Measurements from ENCODE around the gene PTGES3L. TPM values are rescaled to one million over a fixed set of nuclear protein-coding genes. Genes with fewer than 3 reads are reported as not detected.
A peak's percentile ranks its signal among the peaks of the same experiment; 100 is the strongest.

The PTGES3L gene
- total and polyA plus RNA-seq, 2 of the 13 experiments (the other 11 are each of a cell fraction or from before 2014, with no cell fraction given): 1.2 to 2.9 TPM

- TF ChIP-seq, protein P1, sequence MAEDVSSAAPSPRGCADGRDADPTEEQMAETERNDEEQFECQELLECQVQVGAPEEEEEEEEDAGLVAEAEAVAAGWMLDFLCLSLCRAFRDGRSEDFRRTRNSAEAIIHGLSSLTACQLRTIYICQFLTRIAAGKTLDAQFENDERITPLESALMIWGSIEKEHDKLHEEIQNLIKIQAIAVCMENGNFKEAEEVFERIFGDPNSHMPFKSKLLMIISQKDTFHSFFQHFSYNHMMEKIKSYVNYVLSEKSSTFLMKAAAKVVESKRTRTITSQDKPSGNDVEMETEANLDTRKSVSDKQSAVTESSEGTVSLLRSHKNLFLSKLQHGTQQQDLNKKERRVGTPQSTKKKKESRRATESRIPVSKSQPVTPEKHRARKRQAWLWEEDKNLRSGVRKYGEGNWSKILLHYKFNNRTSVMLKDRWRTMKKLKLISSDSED (CRISPR knock-in tag; IDR thresholded peaks at IDR 0.05): no peak
- no peak for TF ChIP-seq SMAD3 (CRISPR knock-in tag; IDR thresholded peaks at IDR 0.05)
- no peak for TF ChIP-seq ISL2 (CRISPR knock-in tag; IDR thresholded peaks at IDR 0.05)
- no peak for TF ChIP-seq ZNF274 (CRISPR knock-in tag; IDR thresholded peaks at IDR 0.05)
- no peak for TF ChIP-seq ZNF773 (CRISPR knock-in tag; IDR thresholded peaks at IDR 0.05; ENCODE audit: borderline replicate concordance)
- no peak for TF ChIP-seq NBN (conservative IDR thresholded peaks at IDR 0.05)
- TF ChIP-seq PRPF4 (IDR thresholded peaks at IDR 0.05; ENCODE audit: low read depth, low read length, poor library complexity, severe bottlenecking): no peak
- TF ChIP-seq HOXA5 (CRISPR knock-in tag; IDR thresholded peaks at IDR 0.05): no peak
- TF ChIP-seq, protein P2, sequence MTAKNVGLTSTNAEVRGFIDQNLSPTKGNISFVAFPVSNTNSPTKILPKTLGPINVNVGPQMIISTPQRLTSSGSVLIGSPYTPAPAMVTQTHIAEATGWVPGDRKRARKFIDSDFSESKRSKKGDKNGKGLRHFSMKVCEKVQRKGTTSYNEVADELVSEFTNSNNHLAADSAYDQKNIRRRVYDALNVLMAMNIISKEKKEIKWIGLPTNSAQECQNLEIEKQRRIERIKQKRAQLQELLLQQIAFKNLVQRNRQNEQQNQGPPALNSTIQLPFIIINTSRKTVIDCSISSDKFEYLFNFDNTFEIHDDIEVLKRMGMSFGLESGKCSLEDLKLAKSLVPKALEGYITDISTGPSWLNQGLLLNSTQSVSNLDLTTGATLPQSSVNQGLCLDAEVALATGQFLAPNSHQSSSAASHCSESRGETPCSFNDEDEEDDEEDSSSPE (CRISPR knock-in tag; IDR thresholded peaks at IDR 0.05): no peak
- no peak for TF ChIP-seq RORA (CRISPR knock-in tag; IDR thresholded peaks at IDR 0.05)
- peak; percentile 32 for TF ChIP-seq TEAD3 (CRISPR knock-in tag; optimal IDR thresholded peaks at IDR 0.05; ENCODE audit: borderline replicate concordance)
- TF ChIP-seq ZNF451 (CRISPR knock-in tag; IDR thresholded peaks at IDR 0.05): no peak
- TF ChIP-seq, protein P3, sequence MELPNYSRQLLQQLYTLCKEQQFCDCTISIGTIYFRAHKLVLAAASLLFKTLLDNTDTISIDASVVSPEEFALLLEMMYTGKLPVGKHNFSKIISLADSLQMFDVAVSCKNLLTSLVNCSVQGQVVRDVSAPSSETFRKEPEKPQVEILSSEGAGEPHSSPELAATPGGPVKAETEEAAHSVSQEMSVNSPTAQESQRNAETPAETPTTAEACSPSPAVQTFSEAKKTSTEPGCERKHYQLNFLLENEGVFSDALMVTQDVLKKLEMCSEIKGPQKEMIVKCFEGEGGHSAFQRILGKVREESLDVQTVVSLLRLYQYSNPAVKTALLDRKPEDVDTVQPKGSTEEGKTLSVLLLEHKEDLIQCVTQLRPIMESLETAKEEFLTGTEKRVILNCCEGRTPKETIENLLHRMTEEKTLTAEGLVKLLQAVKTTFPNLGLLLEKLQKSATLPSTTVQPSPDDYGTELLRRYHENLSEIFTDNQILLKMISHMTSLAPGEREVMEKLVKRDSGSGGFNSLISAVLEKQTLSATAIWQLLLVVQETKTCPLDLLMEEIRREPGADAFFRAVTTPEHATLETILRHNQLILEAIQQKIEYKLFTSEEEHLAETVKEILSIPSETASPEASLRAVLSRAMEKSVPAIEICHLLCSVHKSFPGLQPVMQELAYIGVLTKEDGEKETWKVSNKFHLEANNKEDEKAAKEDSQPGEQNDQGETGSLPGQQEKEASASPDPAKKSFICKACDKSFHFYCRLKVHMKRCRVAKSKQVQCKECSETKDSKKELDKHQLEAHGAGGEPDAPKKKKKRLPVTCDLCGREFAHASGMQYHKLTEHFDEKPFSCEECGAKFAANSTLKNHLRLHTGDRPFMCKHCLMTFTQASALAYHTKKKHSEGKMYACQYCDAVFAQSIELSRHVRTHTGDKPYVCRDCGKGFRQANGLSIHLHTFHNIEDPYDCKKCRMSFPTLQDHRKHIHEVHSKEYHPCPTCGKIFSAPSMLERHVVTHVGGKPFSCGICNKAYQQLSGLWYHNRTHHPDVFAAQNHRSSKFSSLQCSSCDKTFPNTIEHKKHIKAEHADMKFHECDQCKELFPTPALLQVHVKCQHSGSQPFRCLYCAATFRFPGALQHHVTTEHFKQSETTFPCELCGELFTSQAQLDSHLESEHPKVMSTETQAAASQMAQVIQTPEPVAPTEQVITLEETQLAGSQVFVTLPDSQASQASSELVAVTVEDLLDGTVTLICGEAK (IDR thresholded peaks at IDR 0.05): no peak
- TF ChIP-seq, protein P3 (CRISPR knock-in tag; IDR thresholded peaks at IDR 0.05): no peak
- no peak for TF ChIP-seq ZNF354B (CRISPR knock-in tag; IDR thresholded peaks at IDR 0.05)
- no peak for TF ChIP-seq ZSCAN31 (CRISPR knock-in tag; IDR thresholded peaks at IDR 0.05; ENCODE audit: low read depth)
- peak; percentile 54; the same call in 1 of the 2 replicates for TF ChIP-seq RCOR2 (CRISPR knock-in tag; IDR thresholded peaks at IDR 0.05)
- no peak for TF ChIP-seq PAWR (CRISPR knock-in tag; IDR thresholded peaks at IDR 0.05; ENCODE audit: borderline replicate concordance)
- TF ChIP-seq RNF2 (conservative IDR thresholded peaks at IDR 0.05; ENCODE audit: low read depth): no peak
- TF ChIP-seq, protein P4, sequence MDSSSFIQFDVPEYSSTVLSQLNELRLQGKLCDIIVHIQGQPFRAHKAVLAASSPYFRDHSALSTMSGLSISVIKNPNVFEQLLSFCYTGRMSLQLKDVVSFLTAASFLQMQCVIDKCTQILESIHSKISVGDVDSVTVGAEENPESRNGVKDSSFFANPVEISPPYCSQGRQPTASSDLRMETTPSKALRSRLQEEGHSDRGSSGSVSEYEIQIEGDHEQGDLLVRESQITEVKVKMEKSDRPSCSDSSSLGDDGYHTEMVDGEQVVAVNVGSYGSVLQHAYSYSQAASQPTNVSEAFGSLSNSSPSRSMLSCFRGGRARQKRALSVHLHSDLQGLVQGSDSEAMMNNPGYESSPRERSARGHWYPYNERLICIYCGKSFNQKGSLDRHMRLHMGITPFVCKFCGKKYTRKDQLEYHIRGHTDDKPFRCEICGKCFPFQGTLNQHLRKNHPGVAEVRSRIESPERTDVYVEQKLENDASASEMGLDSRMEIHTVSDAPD (CRISPR knock-in tag; IDR thresholded peaks at IDR 0.05): no peak
These were observed 59.0 kb downstream of the PTGES3L start (continued) for GRCh38 chr17:42920922-42921321.

Data from HepG2 (cell line).